Erythroblast (primary cell): ENCODE measurements around the gene TNFRSF17.

Experiments used
- GATA1 ChIP-seq: IDR thresholded peaks from 2 replicates; pipeline ENCODE4 v1.6.1; 2011; ENCODE audit warnings: low read depth, mild to moderate bottlenecking, control low read depth, low read length, moderate library complexity
- POLR2A ChIP-seq: IDR thresholded peaks from 2 replicates; pipeline ENCODE4 v1.6.1; 2011; ENCODE audit warnings: mild to moderate bottlenecking, low read length

GRCh38 chr16:12011565-12011964 is 46.6 kb downstream of the TNFRSF17 start:
- no peak for TF ChIP-seq POLR2A
- no peak for TF ChIP-seq GATA1
